Gastroesophageal sphincter (tissue), 4 donors: ENCODE measurements around the gene BAG5. TPM values are rescaled to one million over a fixed set of nuclear protein-coding genes. Genes with fewer than 3 reads are reported as not detected.
A peak's percentile ranks its signal among the peaks of the same experiment; 100 is the strongest.

Source experiments
- ATAC-seq: fragments of 150-250 bp; one replicate; pipeline ENCODE4 v1.9.1; 2016; ENCODE audit warnings: mild to moderate bottlenecking, moderate library complexity
- H3K27ac ChIP-seq, 4 donors: fragments of 200-600 bp; sonication (generic) in 3 of 4; 1 replicate in 3 of 4; 2 replicates in 1 of 4; pipeline ENCODE4 v1.5.1; 2016 to 2019
- H3K27me3 ChIP-seq: fragments of 200-600 bp; sonication (generic); one replicate; pipeline ENCODE4 v1.5.1; 2019
- H3K36me3 ChIP-seq, 2 donors: fragments of 200-600 bp; sonication (generic); one replicate each; pipeline ENCODE4 v1.5.1; 2019; ENCODE audit warnings: control low read depth in 1 of 2
- H3K4me1 ChIP-seq, 3 donors: fragments of 200-600 bp; sonication (generic); 1 replicate in 2 of 3; 2 replicates in 1 of 3; pipeline ENCODE4 v1.5.1; 2016 to 2019; ENCODE audit warnings: control low read depth in 2 of 3
- H3K4me3 ChIP-seq, 2 donors: fragments of 200-600 bp; sonication (generic); one replicate each; pipeline ENCODE4 v1.5.1; 2019; ENCODE audit warnings: mild to moderate bottlenecking in 1 of 2, moderate library complexity in 1 of 2
- H3K9me3 ChIP-seq, 3 donors: fragments of 200-600 bp; sonication (generic); one replicate each; pipeline ENCODE4 v1.5.1; 2017 to 2019; ENCODE audit warnings: control low read depth in 2 of 3
- CTCF ChIP-seq, 4 experiments: fragments of 200-600 bp in 2 of 4; fragments of 450-650 bp in 2 of 4; sonication (generic) in 1 of 4; IDR thresholded peaks; one replicate each; pipeline ENCODE4 v1.5.1; 2017 to 2019; ENCODE audit warnings: antibody characterized with exemption in 4 of 4, mild to moderate bottlenecking in 2 of 4, moderate library complexity in 2 of 4
- EP300 ChIP-seq: sonication (generic); formaldehyde crosslinking; IDR thresholded peaks from one replicate; pipeline ENCODE4 v1.6.1; 2017; ENCODE audit warnings: antibody characterized with exemption, mild to moderate bottlenecking
- POLR2A ChIP-seq, 2 donors: fragments of 450-650 bp; IDR thresholded peaks; one replicate each; pipeline ENCODE4 v1.6.1; 2017; ENCODE audit warnings: antibody characterized with exemption in 2 of 2, mild to moderate bottlenecking in 2 of 2, moderate library complexity in 1 of 2
- POLR2AphosphoS5 ChIP-seq: sonication (generic); formaldehyde crosslinking; IDR thresholded peaks from one replicate; pipeline ENCODE4 v1.6.1; 2017; ENCODE audit warnings: antibody characterized with exemption
- WGBS, 2 donors: methylation state at CpG; one replicate each; pipeline ENCODE4 v1.1.5; 2018; ENCODE audit warnings: low coverage in 1 of 2; 5-methylcytosine and 5-hydroxymethylcytosine counted together
- total RNA-seq, 4 donors: library from RNA; depleted of rRNA; stranded (reverse); fragments of >200 nt; gene quantifications; one replicate each; pipeline ENCODE4 v1.1.0, GENCODE V29; 2016

BAG5 gene
- total RNA-seq, 4 donors from 2014 or later, result 31.1 to 41.3 (median 38.5) TPM

DNA sequence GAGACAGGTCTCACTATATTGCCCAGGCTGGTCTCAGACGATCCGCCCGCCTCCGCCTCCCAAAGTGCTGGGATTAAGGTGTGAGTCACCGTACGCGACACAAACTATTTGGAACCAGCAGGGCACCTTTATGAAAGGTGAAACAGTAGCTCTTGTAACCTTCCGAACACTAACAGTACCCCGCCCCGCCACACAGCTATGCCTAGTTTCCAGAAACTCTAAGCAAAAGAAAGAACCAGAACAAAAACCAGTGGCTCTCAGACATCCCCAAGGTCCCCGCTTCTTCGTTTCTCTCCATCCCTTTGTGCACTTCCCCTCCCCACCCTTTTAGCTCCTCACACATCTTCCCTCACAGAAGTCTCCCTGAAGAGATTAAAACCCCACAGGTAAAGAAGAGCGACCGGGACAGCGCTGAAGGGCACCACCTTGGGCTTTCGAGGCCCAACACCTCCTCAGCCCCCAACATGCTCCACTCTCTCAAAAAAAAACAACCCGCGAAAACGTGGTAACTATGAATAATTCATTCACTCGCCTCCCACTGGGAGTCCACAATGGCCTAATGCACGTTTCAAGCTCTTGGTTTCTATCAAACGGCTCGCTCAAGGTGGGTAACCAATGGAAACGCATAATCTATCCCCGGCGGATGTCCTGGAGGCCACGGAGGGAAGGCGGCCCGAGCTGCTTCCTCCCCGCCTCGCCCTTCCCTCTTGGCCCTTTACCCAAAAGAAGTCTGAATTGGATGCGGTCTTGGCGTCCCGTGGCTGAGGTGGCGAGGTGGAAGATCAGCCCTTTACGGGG lies 877 bp downstream of the BAG5 start:
- peaks cover 0 to 16% of the 10 kb centered on the region in 2 donors for H3K36me3 ChIP-seq
- no peaks in the 10 kb centered on the region for H3K9me3 ChIP-seq
- WGBS, 2 donors, result 3 to 4% methylated on average over 16 of the region's 36 CpGs
- H3K27me3 ChIP-seq, result no peaks in the 10 kb centered on the region
- H3K4me3 ChIP-seq, result peak overlapping the region; percentile 62 to 76
- H3K4me1 ChIP-seq, result peaks cover 9 to 87% (median 46%) of the 10 kb centered on the region in 3 donors
- TF ChIP-seq POLR2A (IDR thresholded peaks at IDR 0.05), result no peak
- peak overlapping the region; percentile 89 to 99 (median 95) for H3K27ac ChIP-seq
- peak; percentile 18 for ATAC-seq

GRCh38 chr14:103560691-103561090 lies 1.8 kb downstream of the BAG5 start:
- H3K27ac ChIP-seq, result peak overlapping the region; percentile 89 to 99 (median 95)
- 66 to 72% methylated on average over 6 to 8 of the region's 8 CpGs for WGBS, 2 donors
- H3K4me3 ChIP-seq, result peak overlapping the region in 1 of 2 donors; percentile 62

GRCh38 chr14:103559766-103560165 lies 2.7 kb downstream of the BAG5 start:
- Histone ChIP-seq H3K4me1 (peaks cover 9 to 85% (median 45%) of the 10 kb centered on the region in 3 donors), H3K27me3 (no peaks in the 10 kb centered on the region), H3K9me3 (no peaks in the 10 kb centered on the region), H3K27ac (peak overlapping the region in 3 of 4 donors; percentile 1 to 96 (median 92)), H3K4me3 (no peak overlapping the region), H3K36me3 (peaks cover 0 to 17% of the 10 kb centered on the region in 2 donors)
- WGBS, 2 donors, result 66 to 80% methylated on average over 3 to 9 of the region's 9 CpGs
- TF ChIP-seq POLR2AphosphoS5, result no peak
- TF ChIP-seq POLR2A (IDR thresholded peaks at IDR 0.05), result no peak
- TF ChIP-seq CTCF (IDR thresholded peaks at IDR 0.05), result no peak
- no peak for TF ChIP-seq EP300
- ATAC-seq, result no peak

More at GRCh38 chr14:103560691-103561090, 1.8 kb downstream of the BAG5 start:
- peaks cover 0 to 16% of the 10 kb centered on the region in 2 donors for H3K36me3 ChIP-seq
- H3K27me3 ChIP-seq, result no peaks in the 10 kb centered on the region
- ATAC-seq, result no peak
- H3K4me1 ChIP-seq, result peaks cover 9 to 87% (median 46%) of the 10 kb centered on the region in 3 donors
- no peak for TF ChIP-seq CTCF (IDR thresholded peaks at IDR 0.05)
- no peak for TF ChIP-seq POLR2AphosphoS5
- no peak for TF ChIP-seq EP300
- TF ChIP-seq POLR2A (IDR thresholded peaks at IDR 0.05), result no peak
- no peaks in the 10 kb centered on the region for H3K9me3 ChIP-seq

- Histone ChIP-seq H3K4me3 (no peak overlapping the region), H3K27ac (peak overlapping the region; percentile 72 to 96 (median 88)), H3K9me3 (no peaks in the 10 kb centered on the region), H3K36me3 (peaks cover 0 to 20% of the 10 kb centered on the region in 2 donors), H3K27me3 (no peaks in the 10 kb centered on the region), H3K4me1 (peaks cover 9 to 84% (median 39%) of the 10 kb centered on the region in 3 donors)
- peak; percentile 59 for TF ChIP-seq POLR2AphosphoS5
- no peak for TF ChIP-seq CTCF (IDR thresholded peaks at IDR 0.05)
- WGBS, 2 donors, result 67 to 73% methylated on average over 13 to 15 of the region's 16 CpGs
- ATAC-seq, result peak; percentile 74
Measured at GRCh38 chr14:103558071-103558882, 4.2 kb downstream of the BAG5 start.

GRCh38 chr14:103556946-103557758 lies 5.3 kb downstream of the BAG5 start:
- ATAC-seq, result no peak
- no peaks in the 10 kb centered on the region for H3K27me3 ChIP-seq
- TF ChIP-seq POLR2A (IDR thresholded peaks at IDR 0.05) (no peak), POLR2AphosphoS5 (no peak), EP300 (no peak), CTCF (IDR thresholded peaks at IDR 0.05) (no peak)
- no peak overlapping the region for H3K4me3 ChIP-seq
- H3K9me3 ChIP-seq, result no peaks in the 10 kb centered on the region
- peak overlapping the region; percentile 72 to 96 (median 88) for H3K27ac ChIP-seq
- H3K36me3 ChIP-seq, result peaks cover 0 to 20% of the 10 kb centered on the region in 2 donors
- peaks cover 12 to 94% (median 48%) of the 10 kb centered on the region in 3 donors for H3K4me1 ChIP-seq
- WGBS, 2 donors, result 31 to 34% methylated on average over 15 of the region's 15 CpGs
